Heart left ventricle (tissue), 16 donors: ENCODE results near the gene MBP. TPM values are rescaled to one million over a fixed set of nuclear protein-coding genes. Genes with fewer than 3 reads are reported as not detected.

ENCODE experiments used
- ATAC-seq, 4 donors: fragments of 200-7000 bp; cut with Tn5 transposase; one replicate each; pipeline ENCODE4 v1.9.1; 2020 to 2022; ENCODE audit warnings: moderate library complexity in 4 of 4, mild to moderate bottlenecking in 3 of 4, moderate number of reproducible peaks in 1 of 4
- DNase-seq, 5 donors: peaks; one replicate each; pipeline ENCODE4 v3.0.0-alpha.2; 2020
- H3K27ac ChIP-seq, 12 donors: fragments of 200-600 bp; sonication (generic) in 4 of 12; one replicate each; pipeline versions ENCODE4 v1.5.0 to v1.8.0; 2016 to 2022; ENCODE audit warnings: mild to moderate bottlenecking in 2 of 12
- H3K27me3 ChIP-seq, 9 donors: fragments of 200-600 bp; sonication (generic) in 2 of 9; one replicate each; pipeline versions ENCODE4 v1.5.1 to v1.8.0; 2016 to 2022; ENCODE audit warnings: mild to moderate bottlenecking in 3 of 9
- H3K36me3 ChIP-seq, 9 donors: fragments of 200-600 bp; sonication (generic) in 2 of 9; one replicate each; pipeline versions ENCODE4 v1.5.0 to v1.8.0; 2018 to 2022; ENCODE audit warnings: mild to moderate bottlenecking in 2 of 9
- H3K4me1 ChIP-seq, 12 donors: fragments of 200-600 bp; sonication (generic) in 4 of 12; one replicate each; pipeline versions ENCODE4 v1.5.0 to v1.8.0; 2016 to 2022; ENCODE audit warnings: mild to moderate bottlenecking in 3 of 12
- H3K4me3 ChIP-seq, 12 donors: fragments of 200-600 bp; sonication (generic) in 4 of 12; one replicate each; pipeline versions ENCODE4 v1.5.0 to v1.8.0; 2017 to 2022; ENCODE audit warnings: mild to moderate bottlenecking in 9 of 12, moderate library complexity in 4 of 12
- H3K9me3 ChIP-seq, 12 donors: fragments of 200-600 bp; sonication (generic) in 4 of 12; one replicate each; pipeline versions ENCODE4 v1.5.0 to v1.8.0; 2016 to 2022; ENCODE audit warnings: mild to moderate bottlenecking in 1 of 12
- CTCF ChIP-seq, 12 donors: fragments of 200-600 bp; sonication (generic) in 4 of 12; IDR thresholded peaks; one replicate each; pipeline versions ENCODE4 v1.5.0 to v1.8.0; 2018 to 2022; ENCODE audit warnings: antibody characterized with exemption in 12 of 12, mild to moderate bottlenecking in 5 of 12
- POLR2A ChIP-seq, 2 donors: fragments of 450-650 bp; IDR thresholded peaks; one replicate each; pipeline ENCODE4 v1.6.1; 2017; ENCODE audit warnings: antibody characterized with exemption in 2 of 2, mild to moderate bottlenecking in 2 of 2, moderate library complexity in 2 of 2
- WGBS, 4 donors: extraction: QIAGEN DNeasy Blood & Tissue Kit in 2 of 4; methylation state at CpG; one replicate each; pipeline versions ENCODE4 v1.1.5 to v1.1.7; 2013 to 2018; 5-methylcytosine and 5-hydroxymethylcytosine counted together
- intact Hi-C, 10 donors: fragments of 100-400 bp; cut with DNase I; formaldehyde crosslinking; loops; one replicate each; pipeline versions ENCODE4 v1.11.1 to v1.14.2; 2022
- polyA plus RNA-seq, 2 donors: library from polyadenylated mRNA; stranded (reverse); fragments of 200-250 nt; gene quantifications; one replicate each; pipeline ENCODE4 v1.2.3, GENCODE V29; 2013
- total RNA-seq, 9 donors: library from RNA; depleted of rRNA in 2 of 9; stranded (reverse); fragments of >200 nt in 2 of 9; fragmentation: NEBNext Ultra II Directional in 3 of 9; extraction: Animal tissue kit (Norgen Biotek cat#: 25700) in 3 of 9; gene quantifications; one replicate each; pipeline versions ENCODE4 v1.1.0 to v1.2.4, GENCODE V29; 2016 to 2023
- donor health status: ischemic (EF 13 %, LVEDD 7.1; RV severe dilation, severe dysfunction).
- donor health status: healthy with polysubstance abuse.
- donor health status: DM: no; HTN: yes; CAD: no.
- donor health status: DM: no; HTN: no; CAD: no.
- donor health status: ischemic (EF 25% LVEDD 6.9; RV normal size, moderate dysfunction).
- donor health status: ischemic (EF 25% LVEDD 5.7; RV mildly dilated, moderate dysfunction).
- donor health status: healthy.
- donor health status: DM: yes; HTN: yes; CAD: no.
- donor health status: ischemic (EF 35%, LVEDD 5.7; RV mildly dilated, moderate dysfunction).
- donor health status: nonischemic (EF 11% LVEDD 7.7; RV severe dilation, severe dysfunction).
- donor health status: DM: yes; HTN: yes; CAD: no.
- donor health status: PGD.
- donor health status: ischemic (EF 29% LVEDD 5.4; RV normal size, mild dysfunction).
- donor health status: nonischemic (EF 23%, LVEDD 6.1; RV moderate dilation, normal function).

The MBP gene
- total and polyA plus RNA-seq, 11 donors: 7.7 to 93.0 (median 31.8) TPM

GRCh38 chr18:76985951-76986236, 146.7 kb downstream of the MBP start:
- no peak for TF ChIP-seq CTCF (IDR thresholded peaks at IDR 0.05)
- no peak for TF ChIP-seq POLR2A (IDR thresholded peaks at IDR 0.05)
- WGBS, 4 donors: 91 to 93% (median 92%) methylated on average over 9 of the region's 9 CpGs
- intact Hi-C loops: loop anchor here in 1 of 10 donors (10.0 kb wide), 1 partner anchor 61 kb away; no protein-coding TSS in a partner anchor
- DNase-seq (peak in 1 of 5 donors; percentile 8), ATAC-seq (no peak)
- H3K4me1 ChIP-seq: peaks cover 0 to 28% (median 2%) of the 10 kb centered on the region in 12 donors
- no peaks in the 10 kb centered on the region for H3K27me3 ChIP-seq
- H3K36me3 ChIP-seq: peaks cover 0 to 4% (median 0%) of the 10 kb centered on the region in 9 donors
- H3K27ac ChIP-seq: no peak overlapping the region
- H3K9me3 ChIP-seq: no peaks in the 10 kb centered on the region
- H3K4me3 ChIP-seq: no peak overlapping the region

- H3K27me3 ChIP-seq: no peaks in the 10 kb centered on the region
- H3K27ac ChIP-seq: no peak overlapping the region
- WGBS, 4 donors: 89 to 93% (median 92%) methylated on average over 17 to 27 of the region's 27 CpGs
- ATAC-seq (no peak), DNase-seq (peak in 1 of 5 donors; percentile 8)
- TF ChIP-seq POLR2A (IDR thresholded peaks at IDR 0.05) (no peak), CTCF (IDR thresholded peaks at IDR 0.05) (no peak)
- H3K36me3 ChIP-seq: peaks cover 0 to 4% (median 0%) of the 10 kb centered on the region in 9 donors
- no peak overlapping the region for H3K4me3 ChIP-seq
- no peaks in the 10 kb centered on the region for H3K9me3 ChIP-seq
- peaks cover 0 to 24% (median 2%) of the 10 kb centered on the region in 12 donors for H3K4me1 ChIP-seq
- intact Hi-C loops: loop anchor here in 1 of 10 donors (10.0 kb wide), 1 partner anchor 61 kb away; no protein-coding TSS in a partner anchor
Observed at GRCh38 chr18:76985156-76985950, 147.2 kb downstream of the MBP start.

- WGBS, 4 donors: 91 to 94% (median 93%) methylated on average over 28 to 40 of the region's 40 CpGs
- Histone ChIP-seq H3K27me3 (no peaks in the 10 kb centered on the region), H3K9me3 (no peaks in the 10 kb centered on the region), H3K4me1 (peaks cover 0 to 24% (median 2%) of the 10 kb centered on the region in 12 donors), H3K36me3 (peaks cover 0 to 4% (median 0%) of the 10 kb centered on the region in 9 donors), H3K27ac (no peak overlapping the region), H3K4me3 (no peak overlapping the region)
- intact Hi-C loops: loop anchor here in 8 of 10 donors (5.0 to 10.0 kb wide), 3 partner anchors 60 to 182 kb away; no protein-coding TSS in a partner anchor
- ATAC-seq (no peak), DNase-seq (peak in 1 of 5 donors; percentile 14)
- TF ChIP-seq CTCF (IDR thresholded peaks at IDR 0.05) (no peak), POLR2A (IDR thresholded peaks at IDR 0.05) (no peak)
Observed at GRCh38 chr18:76984193-76985155, 148.1 kb downstream of the MBP start.
